ENCODE results near the gene RIPPLY1. TPM values are rescaled to one million over a fixed set of nuclear protein-coding genes. Genes with fewer than 3 reads are reported as not detected.

RIPPLY1 gene
- total and polyA plus RNA-seq, 2 experiments from 2014 or later, result 0.21 TPM; not detected in 1

GRCh38 chrX:106932492-106932923, 29.4 kb upstream of the RIPPLY1 start:
- H3K4me2 ChIP-seq, result peak overlapping the region; percentile 48
- TF ChIP-seq EZH2 (IDR thresholded peaks at IDR 0.05; ENCODE audit: borderline replicate concordance) (no peak), CTCF (IDR thresholded peaks at IDR 0.05; ENCODE audit: poor library complexity) (no peak), EZH2phosphoT487 (IDR thresholded peaks at IDR 0.05; ENCODE audit: low read depth, severe bottlenecking, unreplicated experiment) (no peak)
- H4K20me1 ChIP-seq (ENCODE audit: insufficient read depth, poor library complexity, severe bottlenecking), result no peaks in the 10 kb centered on the region
- peaks cover 5% of the 10 kb centered on the region for H3K4me1 ChIP-seq (ENCODE audit: insufficient read depth)
- H2AFZ ChIP-seq, result no peak overlapping the region
- no peak overlapping the region for H3K4me3 ChIP-seq
- peak overlapping the region; percentile 83 for H3K27ac ChIP-seq
- WGBS (ENCODE audit: low lambda C conversion rate, missing lambda C conversion rate), result 40% methylated on average over 4 of the region's 4 CpGs
- no peaks in the 10 kb centered on the region for H3K79me2 ChIP-seq
- no peaks in the 10 kb centered on the region for H3K9me2 ChIP-seq (replicated peaks; ENCODE audit: insufficient read depth)
- peak; percentile 59 for DNase-seq (ENCODE audit: low spot score)
- H3K9me3 ChIP-seq (ENCODE audit: low read depth), result no peaks in the 10 kb centered on the region
- H3K36me3 ChIP-seq (replicated peaks; ENCODE audit: insufficient read depth, low read depth), result no peaks in the 10 kb centered on the region
- H3K27me3 ChIP-seq, result no peaks in the 10 kb centered on the region

GRCh38 chrX:106931831-106932491, 28.8 kb upstream of the RIPPLY1 start:
- H3K4me1 ChIP-seq (ENCODE audit: insufficient read depth), result peaks cover 5% of the 10 kb centered on the region

GRCh38 chrX:106928227-106928626, 25.1 kb upstream of the RIPPLY1 start:
- Histone ChIP-seq H3K79me2 (no peaks in the 10 kb centered on the region), H3K9me2 (replicated peaks; ENCODE audit: insufficient read depth) (no peaks in the 10 kb centered on the region), H3K4me2 (no peak overlapping the region), H4K20me1 (ENCODE audit: insufficient read depth, poor library complexity, severe bottlenecking) (no peaks in the 10 kb centered on the region), H3K4me1 (ENCODE audit: insufficient read depth) (peaks cover 5% of the 10 kb centered on the region), H3K4me3 (no peak overlapping the region), H3K27me3 (no peaks in the 10 kb centered on the region), H3K9me3 (ENCODE audit: low read depth) (no peaks in the 10 kb centered on the region), H2AFZ (no peak overlapping the region), H3K36me3 (replicated peaks; ENCODE audit: insufficient read depth, low read depth) (no peaks in the 10 kb centered on the region), H3K27ac (peak overlapping the region; percentile 43)
- WGBS (ENCODE audit: low lambda C conversion rate, missing lambda C conversion rate), result 74% methylated on average over 4 of the region's 4 CpGs
- DNase-seq (ENCODE audit: low spot score), result no peak
- no peak for TF ChIP-seq CTCF (IDR thresholded peaks at IDR 0.05; ENCODE audit: poor library complexity)
- no peak for TF ChIP-seq EZH2 (IDR thresholded peaks at IDR 0.05; ENCODE audit: borderline replicate concordance)
- TF ChIP-seq EZH2phosphoT487 (IDR thresholded peaks at IDR 0.05; ENCODE audit: low read depth, severe bottlenecking, unreplicated experiment), result no peak

More at GRCh38 chrX:106931831-106932491, 28.8 kb upstream of the RIPPLY1 start:
- Histone ChIP-seq H2AFZ (no peak overlapping the region), H3K79me2 (no peaks in the 10 kb centered on the region), H3K9me2 (replicated peaks; ENCODE audit: insufficient read depth) (no peaks in the 10 kb centered on the region), H3K36me3 (replicated peaks; ENCODE audit: insufficient read depth, low read depth) (no peaks in the 10 kb centered on the region), H3K4me3 (no peak overlapping the region), H3K9me3 (ENCODE audit: low read depth) (no peaks in the 10 kb centered on the region), H3K4me2 (no peak overlapping the region), H3K27me3 (no peaks in the 10 kb centered on the region), H4K20me1 (ENCODE audit: insufficient read depth, poor library complexity, severe bottlenecking) (no peaks in the 10 kb centered on the region), H3K27ac (peak overlapping the region; percentile 83)
- no peak for TF ChIP-seq EZH2 (IDR thresholded peaks at IDR 0.05; ENCODE audit: borderline replicate concordance)
- TF ChIP-seq EZH2phosphoT487 (IDR thresholded peaks at IDR 0.05; ENCODE audit: low read depth, severe bottlenecking, unreplicated experiment), result no peak
- no peak for TF ChIP-seq CTCF (IDR thresholded peaks at IDR 0.05; ENCODE audit: poor library complexity)
- DNase-seq (ENCODE audit: low spot score), result no peak
- 47% methylated on average over 3 of the region's 3 CpGs for WGBS (ENCODE audit: low lambda C conversion rate, missing lambda C conversion rate)

Data from hepatocyte (in vitro differentiated cells).